RWPE2 (cell line): ENCODE measurements around the gene CNOT10.
A peak's percentile ranks its signal among the peaks of the same experiment; 100 is the strongest.

ENCODE experiments used
- ATAC-seq: fragments of 200-7000 bp; cut with Tn5 transposase; 3 replicates; pipeline ENCODE4 v1.9.1; 2021; ENCODE audit warnings: low read depth
- DNase-seq: peaks from one replicate; pipeline ENCODE4 v3.0.0-alpha.2; 2020; ENCODE audit warnings: low spot score
- H3K27ac ChIP-seq: fragments of 450-650 bp; 2 replicates; pipeline ENCODE4 v1.5.1; 2017; ENCODE audit warnings: mild to moderate bottlenecking; ENCODE audit not compliant: poor library complexity, severe bottlenecking
- H3K27me3 ChIP-seq: fragments of 250-450 bp; sonication (Bioruptor Pico); 2 replicates; pipeline ENCODE4 v1.5.1; 2021; ENCODE audit warnings: mild to moderate bottlenecking, moderate library complexity; ENCODE audit not compliant: insufficient read depth, poor library complexity, severe bottlenecking
- H3K36me3 ChIP-seq: fragments of 250-450 bp; sonication (Bioruptor Pico); 2 replicates; pipeline ENCODE4 v1.5.1; 2020; ENCODE audit warnings: low read depth, mild to moderate bottlenecking, moderate library complexity
- H3K4me1 ChIP-seq: fragments of 250-450 bp; sonication (Bioruptor Pico); 2 replicates; pipeline ENCODE4 v1.5.1; 2021; ENCODE audit warnings: mild to moderate bottlenecking, moderate library complexity; ENCODE audit not compliant: insufficient read depth, poor library complexity, severe bottlenecking
- H3K4me3 ChIP-seq: fragments of 250-450 bp; sonication (Bioruptor Pico); 2 replicates; pipeline ENCODE4 v1.5.1; 2021; ENCODE audit warnings: mild to moderate bottlenecking, moderate library complexity; ENCODE audit not compliant: severe bottlenecking
- H3K9me3 ChIP-seq: fragments of 250-450 bp; sonication (Bioruptor Pico); 2 replicates; pipeline ENCODE4 v1.5.1; 2021; ENCODE audit warnings: mild to moderate bottlenecking, moderate library complexity; ENCODE audit not compliant: severe bottlenecking
- TF ChIP-seq, protein P1 (sequence below): fragments of 450-650 bp; IDR thresholded peaks from one replicate; pipeline ENCODE4 v1.5.1; 2017; ENCODE audit warnings: mild to moderate bottlenecking, moderate library complexity; ENCODE audit not compliant: poor library complexity, severe bottlenecking

Gene CNOT10

DNA sequence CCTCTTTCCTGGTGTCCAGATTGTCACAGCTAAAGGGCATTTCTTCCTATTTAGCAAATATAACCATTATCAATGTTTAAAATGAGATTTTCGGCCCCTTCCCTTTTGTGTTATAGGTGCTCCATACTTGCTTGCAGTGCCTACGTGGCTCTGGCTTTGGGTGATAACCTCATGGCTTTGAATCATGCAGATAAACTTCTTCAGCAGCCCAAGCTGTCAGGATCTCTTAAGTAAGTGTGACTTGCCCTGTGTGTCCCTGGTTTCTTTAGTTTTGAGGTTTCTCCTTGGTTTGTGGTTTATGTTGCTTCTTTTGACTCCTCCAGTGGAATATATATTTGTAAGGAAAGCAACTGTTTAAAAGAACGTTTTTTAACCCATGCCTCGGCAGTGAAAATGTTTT lies 74.4 kb downstream of the CNOT10 start:
- peaks cover 32% of the 10 kb centered on the region for H3K36me3 ChIP-seq
- H3K9me3 ChIP-seq: no peaks in the 10 kb centered on the region
- ATAC-seq (no peak), DNase-seq (no peak)
- H3K27ac ChIP-seq: no peak overlapping the region
- no peaks in the 10 kb centered on the region for H3K27me3 ChIP-seq
- TF ChIP-seq, protein P1, sequence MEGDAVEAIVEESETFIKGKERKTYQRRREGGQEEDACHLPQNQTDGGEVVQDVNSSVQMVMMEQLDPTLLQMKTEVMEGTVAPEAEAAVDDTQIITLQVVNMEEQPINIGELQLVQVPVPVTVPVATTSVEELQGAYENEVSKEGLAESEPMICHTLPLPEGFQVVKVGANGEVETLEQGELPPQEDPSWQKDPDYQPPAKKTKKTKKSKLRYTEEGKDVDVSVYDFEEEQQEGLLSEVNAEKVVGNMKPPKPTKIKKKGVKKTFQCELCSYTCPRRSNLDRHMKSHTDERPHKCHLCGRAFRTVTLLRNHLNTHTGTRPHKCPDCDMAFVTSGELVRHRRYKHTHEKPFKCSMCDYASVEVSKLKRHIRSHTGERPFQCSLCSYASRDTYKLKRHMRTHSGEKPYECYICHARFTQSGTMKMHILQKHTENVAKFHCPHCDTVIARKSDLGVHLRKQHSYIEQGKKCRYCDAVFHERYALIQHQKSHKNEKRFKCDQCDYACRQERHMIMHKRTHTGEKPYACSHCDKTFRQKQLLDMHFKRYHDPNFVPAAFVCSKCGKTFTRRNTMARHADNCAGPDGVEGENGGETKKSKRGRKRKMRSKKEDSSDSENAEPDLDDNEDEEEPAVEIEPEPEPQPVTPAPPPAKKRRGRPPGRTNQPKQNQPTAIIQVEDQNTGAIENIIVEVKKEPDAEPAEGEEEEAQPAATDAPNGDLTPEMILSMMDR: no peak
- no peaks in the 10 kb centered on the region for H3K4me1 ChIP-seq
- no peak overlapping the region for H3K4me3 ChIP-seq

DNA sequence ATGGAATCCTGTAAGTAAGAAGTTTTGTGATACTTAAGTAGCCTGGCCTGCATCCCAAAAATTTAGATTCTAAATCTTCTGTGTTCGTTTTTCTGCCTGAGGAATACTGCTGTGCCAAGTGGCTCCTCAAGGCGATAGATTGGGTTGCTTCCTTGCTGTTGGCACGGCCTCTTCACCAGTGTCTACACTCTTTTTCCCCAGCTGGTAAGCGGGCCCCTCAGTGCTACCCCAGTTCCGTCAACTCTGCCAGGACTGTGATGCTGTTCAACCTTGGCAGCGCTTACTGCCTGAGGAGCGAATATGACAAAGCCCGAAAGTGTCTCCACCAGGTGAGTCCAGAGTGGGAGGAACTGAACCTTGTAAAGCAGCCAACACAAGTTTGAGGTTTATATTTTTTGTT lies 79.5 kb downstream of the CNOT10 start:
- Histone ChIP-seq H3K9me3 (no peaks in the 10 kb centered on the region), H3K27me3 (no peaks in the 10 kb centered on the region), H3K4me1 (no peaks in the 10 kb centered on the region), H3K27ac (no peak overlapping the region), H3K36me3 (peaks cover 40% of the 10 kb centered on the region), H3K4me3 (no peak overlapping the region)
- DNase-seq: no peak
- TF ChIP-seq, protein P1: no peak
- ATAC-seq: no peak

DNA sequence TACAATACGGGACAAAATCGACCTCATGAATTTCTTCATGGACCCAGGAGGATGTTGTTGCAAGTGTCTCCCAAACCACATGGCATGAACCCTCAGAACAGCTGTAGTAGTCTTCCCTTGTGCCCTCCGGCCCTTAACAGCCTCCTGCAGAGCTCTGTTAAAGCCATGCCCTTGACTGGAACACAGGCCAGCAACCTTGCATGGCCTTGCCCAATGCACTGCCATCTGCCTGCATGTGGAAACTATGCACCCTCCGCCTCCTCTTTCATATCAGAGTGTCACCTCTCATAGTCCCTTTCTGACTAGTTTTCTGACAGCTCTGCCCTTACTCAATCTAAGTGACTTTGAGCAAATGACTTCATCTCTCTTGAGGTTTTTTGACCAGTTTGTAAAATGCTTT lies 93.4 kb downstream of the CNOT10 start:
- Histone ChIP-seq H3K27ac (no peak overlapping the region), H3K27me3 (no peaks in the 10 kb centered on the region), H3K36me3 (peaks cover 7% of the 10 kb centered on the region), H3K9me3 (no peaks in the 10 kb centered on the region), H3K4me3 (no peak overlapping the region), H3K4me1 (no peaks in the 10 kb centered on the region)
- no peak for DNase-seq
- no peak for ATAC-seq
- TF ChIP-seq, protein P1: no peak

DNA sequence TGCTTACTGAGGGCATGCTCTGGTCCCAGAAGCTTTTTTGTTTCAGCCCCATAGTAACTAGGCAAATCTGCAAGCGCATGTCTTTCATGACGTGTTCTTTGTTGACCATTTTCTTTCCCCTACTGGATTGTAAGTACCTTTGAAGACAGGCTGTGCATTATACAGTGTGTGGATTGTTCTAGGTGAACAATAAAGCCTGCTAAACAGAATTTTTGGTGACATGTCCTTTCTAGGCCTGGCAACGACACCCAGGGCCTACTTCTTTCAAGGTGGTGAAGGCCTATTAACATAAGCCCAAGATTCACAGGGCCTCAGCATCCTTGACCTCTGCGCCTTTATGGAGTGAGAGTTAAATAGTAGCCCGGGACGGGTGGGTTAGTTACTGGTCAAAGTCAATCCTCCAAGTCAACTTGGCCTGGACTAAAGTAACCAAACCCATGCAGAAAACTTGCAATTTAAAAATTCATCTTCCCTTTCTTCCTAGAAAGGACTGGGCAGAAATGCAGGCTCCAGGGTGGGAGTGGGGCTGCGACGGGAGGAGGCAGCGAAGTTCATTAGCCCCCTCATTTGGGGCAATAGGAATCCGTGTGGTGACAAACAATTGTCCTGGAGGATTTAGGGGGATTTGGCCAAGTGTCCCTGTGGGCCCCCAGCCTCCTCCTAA lies 95.2 kb downstream of the CNOT10 start:
- ATAC-seq (no peak), DNase-seq (no peak)
- Histone ChIP-seq H3K4me3 (no peak overlapping the region), H3K9me3 (no peaks in the 10 kb centered on the region), H3K27me3 (no peaks in the 10 kb centered on the region), H3K4me1 (no peaks in the 10 kb centered on the region), H3K27ac (no peak overlapping the region), H3K36me3 (no peaks in the 10 kb centered on the region)
- TF ChIP-seq, protein P1: no peak

DNA sequence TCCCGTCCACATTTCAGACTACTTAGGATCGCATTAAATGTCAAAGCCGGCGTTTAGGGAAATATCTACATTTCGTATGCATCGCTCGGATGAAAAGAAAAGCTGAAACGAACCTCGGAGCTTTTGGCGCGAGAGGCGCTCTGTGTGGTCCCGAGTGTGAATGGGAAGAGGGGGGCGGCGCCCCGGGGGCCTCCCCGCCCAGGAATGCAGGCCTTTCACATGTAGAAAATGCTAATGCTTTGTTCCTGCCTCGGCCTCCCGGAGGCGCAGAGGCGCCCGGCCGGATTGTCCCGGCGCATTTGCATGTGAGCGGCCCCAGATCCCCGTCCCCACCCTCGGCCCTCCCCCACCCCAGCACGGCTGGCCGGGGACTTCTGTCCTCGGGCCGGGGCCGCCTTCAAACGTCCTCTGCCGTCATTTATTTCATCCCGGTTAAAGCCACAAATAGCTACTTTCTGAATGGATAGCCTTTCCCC lies 95.8 kb downstream of the CNOT10 start:
- H3K4me3 ChIP-seq: peak overlapping the region; percentile 35
- H3K4me1 ChIP-seq: no peaks in the 10 kb centered on the region
- TF ChIP-seq, protein P1: no peak
- H3K27me3 ChIP-seq: no peaks in the 10 kb centered on the region
- H3K36me3 ChIP-seq: no peaks in the 10 kb centered on the region
- DNase-seq (no peak), ATAC-seq (peak; percentile 41)
- no peaks in the 10 kb centered on the region for H3K9me3 ChIP-seq
- H3K27ac ChIP-seq: no peak overlapping the region
